IMR-90 (cell line): ENCODE measurements around the gene ANO2.

Source experiments
- CTCF ChIP-seq: conservative IDR thresholded peaks from 2 replicates; pipeline ENCODE4 v1.5.1; 2012; ENCODE audit warnings: mild to moderate bottlenecking, low read depth, low read length, improper control_type of control experiment
- RAD21 ChIP-seq: IDR thresholded peaks from 2 replicates; pipeline ENCODE4 v1.6.1; 2012; ENCODE audit warnings: low read length, improper control_type of control experiment

- TF ChIP-seq RAD21 (no peak), CTCF (no peak)
Measured at GRCh38 chr12:5921966-5922899, 22.8 kb downstream of the ANO2 start.
